Measurements from ENCODE around the gene MYO9A. TPM values are rescaled to one million over a fixed set of nuclear protein-coding genes. Genes with fewer than 3 reads are reported as not detected.

MYO9A gene
- total RNA-seq, 1 experiment from 2014 or later = 23.0 TPM

GRCh38 chr15:72092006-72092405 lies 25.9 kb downstream of the MYO9A start:
- DNase-seq (ENCODE audit: low read depth, low spot score) = no peak
- ChIA-PET CTCF (no interaction called here), POLR2A (no interaction called here), RAD21 (ENCODE audit: low non-redundant PET in 1 of 2, low total read pairs in 2 of 2, uncharacterized antibody in 2 of 2, unreplicated experiment in 2 of 2) (no interaction called here)
- TF ChIP-seq SRF (IDR thresholded peaks at IDR 0.05; ENCODE audit: low read depth) (no peak), ATF3 (IDR thresholded peaks at IDR 0.05) (no peak), ZBTB33 (IDR thresholded peaks at IDR 0.05; ENCODE audit: extremely low read depth, insufficient replicate concordance, low read length) (no peak), YY1 (IDR thresholded peaks at IDR 0.05; ENCODE audit: extremely low read depth, insufficient replicate concordance, low read depth, low read length) (no peak), POLR2A (IDR thresholded peaks at IDR 0.05; ENCODE audit: borderline replicate concordance, extremely low read depth, insufficient read depth, insufficient read length) (no peak), SP1 (IDR thresholded peaks at IDR 0.05; ENCODE audit: low read depth) (no peak), CEBPB (IDR thresholded peaks at IDR 0.05; ENCODE audit: low read depth) (no peak), JUND (IDR thresholded peaks at IDR 0.05) (no peak), TCF7L2 (IDR thresholded peaks at IDR 0.05; ENCODE audit: borderline replicate concordance, extremely low read depth, insufficient read depth, insufficient read length) (no peak), CTCF (IDR thresholded peaks at IDR 0.05 in 2 of 3, conservative IDR thresholded peaks at IDR 0.05 in 1 of 3; ENCODE audit: borderline replicate concordance in 1 of 3, insufficient read depth in 1 of 3, low read depth in 2 of 3, low read length in 2 of 3) (no peak), RAD21 (IDR thresholded peaks at IDR 0.05; ENCODE audit: low read depth) (no peak), EZH2phosphoT487 (IDR thresholded peaks at IDR 0.05; ENCODE audit: borderline replicate concordance) (no peak), ZFX (IDR thresholded peaks at IDR 0.05) (no peak)
- Histone ChIP-seq H3K27ac (ENCODE audit: low read depth, low read length) (no peak overlapping the region), H3K4me3 (replicated peaks in 1 of 2; ENCODE audit: low read depth in 1 of 2, low read length in 2 of 2) (no peak overlapping the region), H3K9me3 (ENCODE audit: control insufficient read depth in 1 of 2, insufficient read depth in 1 of 2, low read depth in 1 of 2, low read length in 2 of 2) (no peaks in the 10 kb centered on the region), H3K4me2 (ENCODE audit: low read length) (no peak overlapping the region), H3K79me2 (ENCODE audit: insufficient read depth, low read length) (0 out of 2 replicates have a peak, but pooled peaks cover 2% of the 10 kb centered on the region), H3K4me1 (ENCODE audit: control insufficient read depth in 1 of 2, insufficient read depth in 2 of 2, low read length in 2 of 2) (no peaks in the 10 kb centered on the region), H3K9me2 (ENCODE audit: insufficient read depth) (no peaks in the 10 kb centered on the region), H2AFZ (ENCODE audit: low read depth, low read length, poor library complexity, severe bottlenecking) (no peak overlapping the region), H3K36me3 (ENCODE audit: control insufficient read depth in 1 of 2, insufficient read depth in 2 of 2, low read length in 2 of 2) (no peaks in the 10 kb centered on the region), H3K9ac (ENCODE audit: low read length) (no peak overlapping the region), H3K27me3 (ENCODE audit: insufficient read depth, low read length) (no peaks in the 10 kb centered on the region), H4K20me1 (ENCODE audit: insufficient read depth) (0 out of 2 replicates have a peak, but pooled peaks cover 6% of the 10 kb centered on the region)
- intact Hi-C loops (cut with micrococcal nuclease) = no loop called here
- BruUV-seq (replicated peaks) = no TSS peak
- no peak for ATAC-seq
